Pulmonary artery endothelial cell (primary cell): ENCODE data around the gene RALB. TPM values are rescaled to one million over a fixed set of nuclear protein-coding genes. Genes with fewer than 3 reads are reported as not detected.
"Not testable (repeated sequence)": the region's sequence is repeated elsewhere in the genome, so short reads cannot be mapped to it uniquely, and the experiment has no call there.

ENCODE experiments used
- DNase-seq: peaks from one replicate; pipeline ENCODE4 v3.0.0-alpha.2; 2011; ENCODE audit warnings: low read depth, low spot score
- total RNA-seq: library from RNA; depleted of rRNA; stranded (reverse); fragments of >200 nt; gene quantifications from 2 replicates; pipeline ENCODE4 v1.2.3, GENCODE V29; 2014

Gene RALB
- total RNA-seq, 1 donor from 2014 or later: 163 TPM

DNA sequence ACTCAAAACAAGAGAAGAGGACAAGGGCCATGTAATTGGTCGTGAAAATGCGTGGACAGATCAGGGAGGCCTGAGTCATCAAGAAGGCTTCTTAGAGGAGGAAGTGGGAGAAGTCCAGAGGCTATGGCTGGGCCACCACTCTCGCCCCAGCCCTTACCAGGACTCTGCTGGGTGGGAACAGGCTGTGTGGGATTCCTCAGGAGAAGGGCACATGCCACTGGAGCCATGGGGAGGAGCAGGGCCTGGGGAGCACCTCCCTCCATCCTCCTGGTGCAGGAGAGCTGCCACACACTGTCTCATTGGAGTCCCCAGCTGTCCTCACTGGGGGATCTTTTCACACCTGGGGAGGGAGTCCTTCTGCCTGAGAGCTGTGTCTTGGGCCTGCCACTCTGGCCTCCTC lies 9.4 kb upstream of the RALB start:
- DNase-seq: no peak

DNA sequence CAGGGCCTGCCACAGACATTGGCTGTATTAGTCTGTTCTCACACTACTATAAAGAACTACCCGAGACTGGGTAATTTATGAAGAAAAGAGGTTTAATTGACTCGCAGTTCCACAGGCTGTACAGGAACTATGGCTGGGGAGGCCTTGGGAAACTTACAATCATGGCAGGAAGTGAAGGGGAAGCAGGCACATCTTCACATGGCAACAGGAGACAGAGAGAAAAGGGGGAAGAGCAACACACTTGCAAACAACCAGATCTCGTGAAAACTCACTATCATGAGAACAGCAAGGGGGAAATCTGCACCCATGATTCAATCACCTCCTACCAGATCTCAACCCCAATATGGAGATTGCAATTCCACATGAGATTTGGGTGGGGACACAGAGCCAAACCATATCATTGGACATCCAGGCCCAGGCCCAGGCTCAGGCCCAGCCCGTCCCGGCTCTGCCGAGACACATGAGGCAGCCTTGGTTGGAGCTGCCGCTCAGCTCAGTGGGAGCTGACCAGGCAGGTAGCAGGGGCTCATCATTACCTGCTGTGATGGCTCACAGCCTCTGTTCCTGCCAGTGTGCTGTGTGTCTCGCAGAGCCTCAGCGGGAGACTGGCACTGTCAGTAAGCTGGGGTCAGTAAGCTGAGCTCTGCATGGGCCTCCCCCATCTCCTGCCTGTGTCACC lies 8.6 kb upstream of the RALB start:
- no peak for DNase-seq

DNA sequence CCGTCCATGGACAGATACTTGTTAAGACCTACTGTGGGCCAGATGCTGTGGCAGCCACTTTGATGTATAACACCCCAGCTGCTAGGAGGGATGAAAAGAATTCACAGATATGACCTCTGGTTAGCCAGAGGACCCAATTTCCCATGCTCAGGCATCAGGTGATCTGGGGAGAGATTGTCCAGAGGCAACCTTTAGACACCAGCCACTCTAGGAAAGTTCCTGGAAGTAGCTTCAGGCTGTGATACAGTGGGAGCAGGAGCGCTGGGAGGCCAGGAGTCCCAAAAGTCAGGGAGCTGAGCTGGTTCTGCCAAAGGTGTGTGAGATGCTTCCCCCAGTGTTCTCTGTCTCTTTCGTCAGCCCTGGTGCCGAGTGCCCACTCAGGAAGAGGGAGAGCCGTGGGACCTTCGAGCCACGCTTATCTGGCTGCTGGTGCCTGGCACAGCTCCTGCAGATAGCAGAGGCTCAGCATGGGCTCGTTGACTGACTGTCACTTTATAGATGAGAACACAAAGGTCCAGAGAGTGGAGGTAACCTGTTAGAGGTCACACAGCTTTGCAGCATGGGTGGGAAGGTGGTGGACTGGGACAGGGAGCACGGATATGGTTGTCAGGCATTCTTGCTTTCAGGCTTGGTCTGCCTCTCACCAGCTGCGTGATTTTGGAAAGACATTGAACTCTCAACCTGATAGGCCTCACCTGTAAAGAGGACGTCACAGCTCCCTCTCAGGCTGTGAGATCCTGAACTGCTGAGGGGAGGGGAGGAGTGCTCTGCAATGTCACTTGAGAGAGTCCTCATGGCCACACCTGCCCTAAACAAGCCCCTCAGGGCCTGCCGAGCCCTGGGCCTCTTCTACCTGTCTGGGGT lies 7.8 kb upstream of the RALB start:
- no peak for DNase-seq

DNA sequence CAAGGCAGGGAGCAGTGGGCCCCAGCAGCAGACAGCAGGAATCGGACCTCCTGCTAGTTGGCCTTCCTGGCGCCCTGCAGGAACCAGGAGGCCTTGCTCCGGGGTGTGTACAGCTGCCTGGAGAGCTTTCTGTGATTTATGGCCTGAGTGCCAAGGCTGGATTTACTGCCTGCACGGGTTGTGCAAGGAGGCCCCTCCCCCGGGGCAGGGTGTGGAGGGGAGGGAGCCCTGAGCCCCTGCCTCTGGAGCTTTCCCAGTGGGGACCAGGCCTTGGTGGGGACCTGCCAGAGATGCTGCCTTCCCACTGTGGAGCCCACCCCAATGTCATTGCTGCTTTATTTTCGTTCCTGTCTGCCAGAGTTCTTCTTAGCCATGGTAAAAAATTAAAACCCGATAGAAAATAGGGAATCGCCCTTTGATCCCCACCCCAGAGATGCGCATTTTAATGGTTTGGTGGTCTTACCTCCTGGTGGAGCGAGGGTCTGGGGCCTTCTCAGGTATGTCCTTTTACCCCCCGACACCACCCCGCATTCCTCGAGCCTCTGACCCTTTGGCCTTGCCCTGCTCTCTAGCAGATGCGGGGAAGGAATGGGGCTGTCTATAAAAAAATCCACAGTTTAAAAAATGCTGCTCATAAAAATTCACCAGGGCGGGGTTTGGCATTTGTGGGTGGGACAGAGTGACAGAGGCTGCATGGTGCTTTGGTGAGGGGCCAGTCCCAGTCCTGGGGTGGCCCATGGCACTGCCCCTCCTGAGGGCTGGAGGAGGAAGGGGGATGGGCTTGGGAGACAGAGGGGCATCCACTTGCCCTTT lies 6.9 kb upstream of the RALB start:
- DNase-seq: no peak

DNA sequence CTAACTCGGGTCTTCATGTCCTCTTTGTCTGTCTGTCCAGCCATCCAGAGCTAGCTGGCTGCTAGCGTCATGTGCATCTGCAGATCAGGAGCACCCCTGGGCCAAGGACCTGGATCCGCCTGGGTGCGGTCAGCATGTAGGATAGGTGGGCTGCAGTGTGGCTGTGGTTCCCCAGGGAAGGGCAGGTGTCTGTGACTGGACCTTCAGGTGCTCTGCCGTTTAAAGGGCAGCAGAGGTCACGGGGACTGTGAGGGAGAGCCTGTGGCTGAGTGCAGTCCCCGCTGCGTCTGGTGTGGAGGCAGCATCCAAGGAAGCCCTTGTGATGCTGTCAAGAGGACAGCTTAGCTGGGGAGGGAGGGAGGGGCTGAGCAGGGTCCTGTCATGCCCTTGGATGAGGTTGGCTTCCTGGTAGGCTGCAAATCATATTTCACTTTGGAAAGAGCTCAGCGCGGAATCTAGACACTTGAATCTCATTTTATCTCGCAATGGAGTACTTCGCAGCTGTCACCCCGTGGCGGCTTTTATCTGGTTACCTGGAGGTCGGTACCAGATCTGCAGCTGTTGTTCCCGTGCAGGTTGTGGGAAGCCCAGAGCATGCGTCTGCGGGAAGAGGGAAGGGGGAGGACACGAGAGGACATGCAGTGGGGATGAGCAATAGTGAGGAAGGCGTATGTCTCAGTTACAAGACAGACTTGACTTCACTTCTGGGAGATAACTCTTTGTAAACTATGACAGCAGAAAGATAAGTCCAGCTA lies 5.9 kb upstream of the RALB start:
- DNase-seq: no peak

DNA sequence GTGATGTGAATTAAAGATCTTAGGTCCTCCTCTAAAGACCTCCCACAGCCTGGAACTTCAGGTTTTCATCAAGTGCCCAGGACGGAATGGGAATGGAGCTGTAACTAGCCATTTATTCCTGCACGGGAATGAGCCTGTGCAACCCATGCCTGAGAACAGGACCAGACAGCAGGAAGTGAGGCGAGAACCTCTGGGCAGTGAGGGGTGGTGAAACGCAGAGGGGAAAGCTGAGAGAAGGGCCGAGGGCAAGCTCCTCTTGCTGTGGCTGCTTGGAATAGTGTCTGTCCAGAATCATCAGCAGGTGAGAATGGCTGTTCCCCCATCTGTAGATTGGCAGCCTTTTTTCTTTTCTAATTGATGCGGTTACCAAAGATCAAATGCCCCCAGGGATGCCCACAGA lies 4.8 kb upstream of the RALB start:
- no peak for DNase-seq

DNA sequence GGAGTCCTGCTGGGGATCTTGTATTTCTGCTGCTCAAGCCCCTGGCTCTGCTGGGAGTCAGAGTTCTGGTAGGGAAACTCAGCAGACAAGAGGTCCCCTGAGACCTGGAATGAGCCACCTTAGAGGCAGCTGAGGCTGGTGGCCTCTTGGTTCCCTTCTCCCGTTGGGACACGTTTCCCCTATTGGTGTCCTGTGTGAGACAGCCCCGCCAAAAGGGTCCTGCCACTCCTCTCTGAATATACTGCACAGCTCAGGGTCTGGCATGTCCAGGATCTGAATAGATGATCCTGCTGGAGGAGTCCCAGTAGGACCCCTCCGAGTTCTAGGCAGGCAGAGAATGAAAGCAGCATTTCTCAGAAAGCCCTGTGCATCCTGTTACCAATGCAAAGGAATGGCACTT lies 2.0 kb upstream of the RALB start:
- no peak for DNase-seq

DNA sequence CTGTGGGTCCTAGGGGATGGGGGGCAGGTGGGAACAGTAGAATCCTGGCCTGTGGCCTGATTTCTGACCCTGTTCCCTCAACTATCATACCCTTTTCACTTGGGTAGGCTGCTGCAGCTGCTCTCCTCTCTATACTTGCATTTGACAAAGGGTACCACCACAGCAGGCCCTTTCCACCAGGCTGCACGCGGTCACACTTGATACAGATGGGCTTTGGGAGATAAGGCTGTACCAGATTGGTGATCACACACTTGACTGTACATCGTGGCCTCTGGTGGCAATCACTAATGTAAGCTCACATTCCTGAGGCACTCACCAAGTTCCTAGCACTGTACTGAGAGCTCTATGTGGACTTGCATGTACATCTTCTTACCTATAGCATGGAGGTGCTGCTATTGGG lies 1.6 kb upstream of the RALB start:
- no peak for DNase-seq

DNA sequence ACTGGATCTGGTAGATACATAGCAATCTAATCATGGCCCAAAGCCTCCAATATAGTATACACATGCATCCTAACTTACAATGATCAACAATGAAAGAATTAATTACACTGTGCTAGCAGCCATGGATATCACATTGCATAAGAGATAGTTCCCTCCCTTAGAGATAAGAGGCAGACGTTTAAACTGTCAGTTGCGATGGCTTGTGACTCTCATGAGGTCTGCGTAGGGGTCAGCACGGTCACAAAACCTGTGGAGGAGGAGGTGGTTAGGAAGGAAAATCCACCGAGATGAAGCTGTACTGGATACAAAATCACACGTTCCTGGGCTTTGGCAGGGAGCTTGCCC lies 800 bp upstream of the RALB start:
- no peak for DNase-seq

DNA sequence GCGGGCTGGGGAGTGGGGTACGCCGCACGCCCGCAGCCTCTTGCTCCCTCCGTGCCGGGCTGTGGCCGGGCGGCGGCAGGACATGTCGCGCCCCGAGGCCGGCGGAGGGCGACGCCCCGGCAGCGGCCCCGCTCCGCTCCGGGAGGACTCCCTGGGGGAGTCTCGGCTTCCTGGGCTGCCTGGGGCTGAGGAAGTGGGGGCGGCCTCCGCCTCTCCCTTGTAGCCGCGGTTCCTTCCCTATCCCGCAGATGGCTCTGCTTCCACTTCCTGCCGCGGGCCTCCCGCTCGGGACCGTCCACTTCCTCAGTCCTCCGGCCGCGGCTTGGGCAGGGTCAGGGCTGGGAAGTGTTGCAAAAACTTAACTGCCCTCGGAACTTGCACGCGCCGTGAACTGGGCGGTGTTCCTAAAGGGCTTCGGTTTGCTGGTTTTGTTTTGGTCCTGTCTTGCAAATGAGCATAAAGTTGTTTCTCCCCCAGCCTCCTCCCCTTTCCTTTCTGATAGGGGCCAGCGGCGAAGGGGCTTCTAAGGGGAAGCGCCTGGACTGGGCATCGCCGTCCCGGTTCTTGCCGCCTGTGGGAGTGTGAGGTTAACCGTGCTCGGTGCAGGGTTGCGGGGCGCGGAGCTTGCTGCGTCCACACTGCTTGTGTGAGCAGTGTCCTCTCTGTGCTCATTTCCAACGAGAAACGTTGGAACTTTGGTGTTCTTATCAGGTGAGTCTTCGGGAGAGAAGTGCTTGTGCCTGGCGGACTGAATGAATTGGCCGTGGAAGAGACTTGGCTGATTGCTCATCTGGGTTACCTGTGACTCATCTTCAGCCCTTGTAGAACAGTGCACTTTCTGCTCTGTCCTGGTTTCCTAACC lies 600 bp downstream of the RALB start:
- no peak for DNase-seq

DNA sequence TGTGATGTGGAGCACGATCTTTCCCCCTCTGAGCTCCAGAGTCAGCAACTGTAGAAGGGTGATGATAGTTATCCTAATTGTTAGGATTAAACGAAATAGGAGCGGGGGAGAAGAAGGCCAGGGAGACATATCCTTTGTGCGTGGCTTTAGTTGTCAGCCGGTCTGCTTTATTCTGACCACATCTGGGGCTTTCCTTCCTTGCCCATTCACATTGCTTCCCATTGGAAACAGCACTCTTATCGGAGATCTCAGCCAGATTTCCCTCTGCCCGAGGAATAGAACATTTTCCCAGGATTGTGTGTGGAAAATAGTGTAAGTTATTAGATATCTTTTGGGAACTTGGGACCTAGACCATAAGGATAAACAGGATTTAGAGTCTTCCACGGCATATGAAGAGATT lies 1.5 kb downstream of the RALB start:
- DNase-seq: no peak

DNA sequence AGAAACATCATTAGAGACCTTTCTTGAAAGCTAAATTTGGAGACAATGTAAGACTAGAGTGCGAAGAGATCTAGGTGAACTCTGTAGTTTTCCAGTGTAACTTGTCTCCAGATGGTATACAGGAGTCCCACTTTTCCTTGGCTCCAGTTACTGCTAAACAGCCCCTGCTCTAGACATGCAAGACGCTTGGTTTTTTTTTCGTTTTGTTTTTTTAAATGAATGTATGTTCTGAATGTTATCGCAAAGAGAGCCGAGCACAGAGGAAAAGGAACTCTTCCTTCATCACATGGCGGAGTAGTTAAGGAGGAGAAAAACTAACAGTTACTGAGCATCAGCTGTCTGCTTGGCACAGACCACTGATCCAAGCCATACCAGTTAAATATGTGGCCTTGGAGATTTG lies 2.4 kb downstream of the RALB start:
- DNase-seq: no peak

DNA sequence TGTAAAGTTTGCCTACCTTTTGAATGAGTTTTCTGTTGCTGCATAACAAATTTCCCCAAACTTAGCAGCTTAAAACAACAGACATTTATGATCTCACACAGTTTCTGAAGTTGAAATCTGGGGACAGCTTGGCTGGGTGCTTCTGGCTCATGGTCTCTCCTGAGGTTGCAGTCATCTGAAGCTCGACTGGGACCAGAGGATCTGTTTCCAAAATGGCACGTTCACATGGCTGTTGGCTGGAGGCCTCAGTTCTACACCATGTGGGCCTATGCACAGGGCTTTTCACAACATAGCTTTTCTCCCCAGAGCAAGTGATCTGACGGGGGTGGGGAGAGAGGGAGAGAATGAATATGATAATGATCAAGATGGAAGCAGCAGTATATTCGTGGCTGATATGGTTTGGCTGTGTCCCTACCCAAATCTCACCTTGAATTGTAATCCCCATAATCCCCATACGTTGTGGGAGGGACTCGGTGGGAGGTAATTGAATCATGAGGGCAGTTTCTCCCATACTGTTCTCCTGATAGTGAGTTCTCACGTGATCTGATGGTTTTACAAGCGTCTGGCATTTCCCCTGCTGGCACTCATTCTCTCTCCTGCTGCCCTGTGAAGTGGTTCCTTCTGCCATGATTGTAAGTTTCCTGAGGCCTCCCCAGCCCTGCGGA lies 3.5 kb downstream of the RALB start:
- DNase-seq: no peak

DNA sequence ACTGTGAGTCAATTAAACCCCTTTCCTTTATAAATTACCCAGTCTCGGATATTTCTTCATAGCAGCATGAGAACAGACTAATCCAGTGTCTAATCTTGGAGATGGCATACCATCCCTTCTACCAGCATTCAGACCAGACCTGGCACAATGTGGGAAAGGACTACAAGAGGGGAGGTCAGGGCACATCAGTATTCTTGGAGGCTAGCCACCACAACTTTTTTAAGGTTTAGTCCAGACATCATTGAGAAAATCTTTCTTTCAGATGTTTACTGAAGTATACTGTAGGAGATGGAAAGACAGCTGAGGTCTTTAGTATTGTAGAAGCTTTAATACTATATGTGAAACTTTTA lies 4.0 kb downstream of the RALB start:
- DNase-seq: no peak

DNA sequence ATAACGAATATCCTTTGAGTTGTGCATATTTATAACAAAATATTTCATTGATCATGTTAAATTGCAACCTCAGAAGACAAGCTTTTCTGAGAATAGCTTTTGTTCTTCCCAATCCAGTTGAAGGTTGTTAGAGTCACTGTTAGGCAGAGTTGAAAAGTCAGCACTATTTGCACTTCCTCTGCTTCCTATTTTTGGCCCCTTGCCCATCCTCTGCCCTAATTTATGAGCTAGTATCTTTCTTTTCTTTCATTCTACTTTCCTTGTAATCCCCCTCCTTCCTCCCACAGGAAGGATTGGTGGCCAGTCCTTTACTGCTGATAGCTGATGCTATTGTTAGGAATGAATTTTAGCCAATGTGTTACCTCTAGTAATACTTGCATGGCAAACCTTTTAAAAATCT lies 4.9 kb downstream of the RALB start:
- no peak for DNase-seq

DNA sequence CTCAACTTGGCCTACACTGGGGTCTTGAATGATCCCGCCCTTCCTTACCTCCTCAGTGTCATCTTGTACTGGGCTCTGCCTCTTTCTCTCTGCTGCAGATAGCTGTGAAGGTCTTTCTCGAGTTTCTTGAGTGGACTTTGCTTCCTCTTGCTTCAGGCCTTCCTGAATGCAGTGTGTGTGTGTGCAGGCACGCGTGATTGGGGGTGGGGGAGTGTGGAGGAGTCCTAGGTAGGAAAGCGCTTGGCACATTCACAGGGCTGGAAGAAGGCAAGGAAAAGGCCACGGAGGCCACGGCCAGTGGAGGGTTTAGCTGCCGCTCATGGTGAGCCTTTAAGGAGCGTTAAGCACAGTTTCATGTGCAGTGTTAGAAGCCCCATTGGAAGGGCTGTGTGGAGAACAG lies 5.5 kb downstream of the RALB start:
- no peak for DNase-seq

DNA sequence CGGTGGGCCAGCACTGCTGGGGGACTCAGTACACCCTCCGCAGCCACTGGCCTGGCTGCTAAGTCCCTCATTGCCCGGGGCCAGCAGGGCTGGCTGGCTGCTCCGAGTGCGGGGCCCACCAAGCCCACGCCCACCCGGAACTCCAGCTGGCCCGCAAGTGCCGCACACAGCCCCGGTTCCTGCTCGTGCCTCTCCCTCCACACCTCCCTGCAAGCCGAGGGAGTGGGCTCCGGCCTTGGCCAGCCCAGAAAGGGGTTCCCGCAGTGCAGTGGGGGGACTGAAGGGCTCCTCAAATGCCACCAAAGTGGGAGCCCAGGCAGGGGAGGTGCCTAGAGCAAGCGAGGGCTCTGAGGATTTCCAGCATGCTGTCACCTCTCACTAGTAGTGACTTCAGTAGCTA lies 7.3 kb downstream of the RALB start:
- not testable (repeated sequence) for DNase-seq

DNA sequence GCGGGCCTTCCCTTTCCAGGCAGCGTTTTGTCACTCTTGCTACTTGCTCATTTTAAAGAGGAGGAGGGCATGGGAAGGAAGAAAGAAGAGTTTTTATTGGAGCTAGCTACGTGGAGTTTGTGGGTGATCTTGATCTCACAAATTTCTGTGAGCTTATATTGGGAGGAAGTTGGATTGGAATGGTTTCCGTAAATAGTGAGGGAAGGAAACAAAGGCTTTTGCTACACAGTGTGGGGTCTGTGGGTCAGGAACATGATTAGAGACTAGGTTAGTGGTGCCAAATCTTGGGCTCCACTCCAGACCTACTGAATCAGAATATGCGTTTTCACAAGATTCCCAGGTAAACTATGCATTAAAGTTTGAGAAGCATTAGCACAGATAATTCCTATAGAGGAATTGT lies 8.1 kb downstream of the RALB start:
- DNase-seq: no peak

DNA sequence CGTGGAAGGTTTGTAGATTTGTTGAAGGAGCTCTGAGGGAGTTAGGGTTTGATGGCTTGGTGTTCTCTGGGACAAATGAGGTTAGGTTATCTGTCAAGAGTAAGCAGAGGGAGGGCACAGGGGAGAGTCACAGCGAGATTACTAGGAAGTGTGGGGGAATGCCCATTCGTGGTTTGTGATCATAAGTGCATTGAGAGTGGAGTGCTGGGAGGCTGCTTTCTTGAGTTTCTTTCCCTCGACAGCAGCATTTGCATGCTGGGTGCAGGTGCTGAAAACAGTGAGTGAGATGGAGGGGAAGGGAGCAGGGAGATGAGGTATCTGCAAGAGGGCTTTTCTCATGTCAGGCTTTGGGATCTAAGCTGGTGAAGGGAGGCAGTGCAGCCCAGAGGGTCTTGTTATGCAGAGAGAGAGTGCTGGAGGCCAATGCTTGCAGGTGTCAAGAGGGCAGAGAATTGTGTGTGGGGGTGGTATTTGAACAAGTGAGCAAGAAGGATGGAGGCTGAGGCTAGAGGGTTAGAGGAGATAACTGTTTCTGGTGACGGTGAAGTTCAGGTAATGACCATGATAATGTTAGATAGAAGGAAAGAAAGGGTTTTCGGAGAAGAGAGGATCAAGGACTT lies 8.8 kb downstream of the RALB start:
- no peak for DNase-seq

DNA sequence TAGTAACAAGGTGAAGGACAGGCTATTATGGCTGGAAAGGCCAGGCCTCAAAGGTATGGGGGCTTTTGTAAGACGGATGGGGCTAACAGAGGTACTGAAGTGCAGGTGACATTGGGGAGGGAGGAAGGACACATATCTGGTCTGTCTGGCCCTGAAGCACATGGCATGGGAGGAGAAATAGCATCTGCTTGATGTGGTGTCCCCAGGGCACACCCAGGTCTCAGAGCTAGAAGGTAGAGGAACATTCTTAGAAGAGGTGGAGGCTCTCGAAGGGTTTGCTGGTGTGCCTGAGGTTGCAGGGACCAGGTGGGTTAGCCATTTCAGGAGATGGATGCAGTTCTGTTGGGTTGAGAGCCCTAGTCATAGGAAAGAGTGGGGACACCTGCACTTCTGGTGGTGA lies 9.5 kb downstream of the RALB start:
- DNase-seq: no peak
